B cell (primary cell): ENCODE results near the gene MC2R. TPM values are rescaled to one million over a fixed set of nuclear protein-coding genes. Genes with fewer than 3 reads are reported as not detected.

ENCODE experiments used
- ATAC-seq: fragments of 200-7000 bp; cut with Tn5 transposase; one replicate; pipeline ENCODE4 v1.10.0; 2021; ENCODE audit warnings: low read depth, mild to moderate bottlenecking, moderate number of reproducible peaks, moderate library complexity
- CTCF ChIA-PET: fragments of 350-600 bp; sonication (Branson Sonifier 250); formaldehyde crosslinking; loops from one replicate; lab custom pipeline; 2021; ENCODE audit warnings: antibody characterized with exemption, inconsistent platforms; lab: Charles Lee
- POLR2A ChIA-PET: fragments of 350-600 bp; sonication (Branson Sonifier 250); formaldehyde crosslinking; loops from one replicate; lab custom pipeline; 2021; ENCODE audit warnings: antibody characterized with exemption; lab: Charles Lee
- DNase-seq: peaks from one replicate; pipeline ENCODE4 v3.0.0; 2013
- H2AFZ ChIP-seq: 2 replicates; pipeline ENCODE4 v1.6.1; 2012; ENCODE audit warnings: mild to moderate bottlenecking, low read depth, low read length; ENCODE audit not compliant: insufficient read depth, poor library complexity, severe bottlenecking
- H3K27ac ChIP-seq, 2 donors: 1 replicate in 1 of 2; 2 replicates in 1 of 2; pipeline ENCODE4 v1.5.1; 2012 to 2013; ENCODE audit warnings: low read length in 2 of 2, mild to moderate bottlenecking in 2 of 2, moderate library complexity in 1 of 2
- H3K27me3 ChIP-seq, 4 experiments: fragments of 200-600 bp in 1 of 4; sonication (generic) in 1 of 4; replicated peaks in 1 of 4; 1 replicate in 2 of 4; 2 replicates in 2 of 4; pipeline versions ENCODE4 v1.6.1 to v1.7.0; 2013 to 2016; ENCODE audit warnings: low read length in 3 of 4, mild to moderate bottlenecking in 2 of 4, mixed read lengths in 1 of 4, moderate library complexity in 1 of 4; ENCODE audit not compliant: insufficient read depth in 4 of 4, control insufficient read depth in 3 of 4; ENCODE audit errors: control extremely low read depth in 1 of 4
- H3K36me3 ChIP-seq, 2 experiments: replicated peaks in 1 of 2; 1 replicate in 1 of 2; 2 replicates in 1 of 2; pipeline versions ENCODE4 v1.6.1 to v1.7.1; 2013; ENCODE audit warnings: low read length in 1 of 2; ENCODE audit not compliant: insufficient read depth in 2 of 2, control insufficient read depth in 1 of 2; ENCODE audit errors: control extremely low read depth in 1 of 2, extremely low read depth in 1 of 2
- H3K4me1 ChIP-seq, 2 donors: fragments of 200-600 bp in 1 of 2; sonication (generic) in 1 of 2; 1 replicate in 1 of 2; 2 replicates in 1 of 2; pipeline versions ENCODE4 v1.5.1 to v1.6.1; 2013 to 2017; ENCODE audit warnings: low read length in 2 of 2; ENCODE audit not compliant: control insufficient read depth in 2 of 2, insufficient read depth in 2 of 2
- H3K4me2 ChIP-seq: replicated peaks from 2 replicates; pipeline ENCODE3; 2012; ENCODE audit warnings: mild to moderate bottlenecking, low read depth, low read length; ENCODE audit not compliant: poor library complexity, severe bottlenecking
- H3K4me3 ChIP-seq, 5 experiments: fragments of 200-600 bp in 1 of 5; sonication (generic) in 1 of 5; 1 replicate in 3 of 5; 2 replicates in 2 of 5; pipeline versions ENCODE4 v1.5.1 to v1.7.0; 2011 to 2016; ENCODE audit warnings: low read length in 4 of 5, mild to moderate bottlenecking in 4 of 5, low read depth in 2 of 5, control low read depth in 1 of 5, moderate library complexity in 1 of 5; ENCODE audit not compliant: insufficient read depth in 1 of 5; ENCODE audit errors: control extremely low read depth in 1 of 5, extremely low read depth in 1 of 5
- H3K79me2 ChIP-seq: fragments of 200-600 bp; sonication (generic); one replicate; pipeline ENCODE4 v1.6.0; 2016; ENCODE audit warnings: low read length; ENCODE audit not compliant: control insufficient read depth, insufficient read depth
- H3K9ac ChIP-seq: fragments of 200-600 bp; sonication (generic); 2 replicates; pipeline ENCODE4 v1.6.1; 2017; ENCODE audit warnings: mild to moderate bottlenecking, low read length, moderate library complexity
- H3K9me3 ChIP-seq, 3 donors: one replicate each; pipeline versions ENCODE4 v1.6.1 to v1.7.1; 2013; ENCODE audit warnings: low read length in 2 of 3; ENCODE audit not compliant: control insufficient read depth in 2 of 3, insufficient read depth in 1 of 3; ENCODE audit errors: control extremely low read depth in 1 of 3
- H4K20me1 ChIP-seq: 2 replicates; pipeline ENCODE4 v1.6.0; 2012; ENCODE audit warnings: mild to moderate bottlenecking, low read length; ENCODE audit not compliant: insufficient read depth, control insufficient read depth, poor library complexity, severe bottlenecking
- H3K27ac Mint-ChIP-seq: one replicate; pipeline ENCODE4 v1.8.0; 2021; ENCODE audit warnings: mixed read lengths
- H3K27me3 Mint-ChIP-seq: one replicate; pipeline ENCODE4 v1.8.0; 2021; ENCODE audit warnings: mixed read lengths
- H3K4me1 Mint-ChIP-seq: one replicate; pipeline ENCODE4 v1.8.0; 2021; ENCODE audit warnings: mixed read lengths
- H3K4me3 Mint-ChIP-seq: one replicate; pipeline ENCODE4 v1.8.0; 2021; ENCODE audit warnings: mixed read lengths
- H3K9me3 Mint-ChIP-seq: one replicate; pipeline ENCODE4 v1.8.0; 2022; ENCODE audit warnings: mixed read lengths; ENCODE audit not compliant: insufficient read depth
- EZH2 ChIP-seq: IDR thresholded peaks from 2 replicates; pipeline ENCODE4 v1.6.1; 2012; ENCODE audit warnings: borderline replicate concordance, low read depth, mild to moderate bottlenecking, moderate library complexity, low read length; ENCODE audit not compliant: insufficient read depth, poor library complexity, severe bottlenecking
- WGBS: methylation state at CpG from one replicate; pipeline ENCODE4 v1.1.5; 2013; ENCODE audit warnings: missing lambda C conversion rate; ENCODE audit not compliant: insufficient coverage; 5-methylcytosine and 5-hydroxymethylcytosine counted together
- intact Hi-C: fragments of 100-400 bp; cut with micrococcal nuclease; formaldehyde crosslinking; loops from one replicate; pipeline ENCODE4 v1.10.0; 2022
- polyA plus RNA-seq: library from polyadenylated mRNA; depleted of rRNA; stranded (reverse); fragments of >200 nt; gene quantifications from 2 replicates; pipeline ENCODE4 v1.2.3, GENCODE V29; 2012
- total RNA-seq, 2 donors: library from RNA; stranded (reverse); fragments of 120-200 nt in 1 of 2; gene quantifications; 1 replicate in 1 of 2; 2 replicates in 1 of 2; pipeline versions ENCODE4 v1.2.3 to v1.2.4, GENCODE V29; 2013 to 2022
- TF ChIP-seq, protein P1 (sequence below): fragments of 200-600 bp; IDR thresholded peaks from one replicate; pipeline ENCODE4 v1.8.0; 2022; ENCODE audit warnings: antibody characterized with exemption, mild to moderate bottlenecking

Gene MC2R
- total and polyA plus RNA-seq, 2 donors (not counting 1 experiment from before 2014, with no cell fraction given) = not detected

DNA sequence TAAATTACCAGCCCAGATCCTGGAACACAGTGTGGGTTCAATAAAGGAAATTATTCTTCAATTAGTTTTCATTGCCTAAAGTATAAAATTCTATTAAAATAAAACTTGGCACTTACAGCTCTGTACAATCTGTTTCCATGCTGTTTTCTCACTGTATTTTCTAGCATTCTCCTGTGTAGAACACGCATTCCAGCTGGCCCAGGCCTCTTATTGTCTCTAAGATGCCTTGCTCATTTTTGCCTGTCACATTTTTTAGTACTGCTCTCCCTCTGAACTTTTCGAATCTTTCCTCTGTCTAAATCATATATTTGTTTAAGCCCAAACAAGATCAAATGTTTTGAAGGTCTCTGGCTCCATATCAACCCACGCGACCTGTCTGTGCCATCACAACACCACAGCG, 20.8 kb downstream of the MC2R start:
- intact Hi-C loops = no loop called here
- Histone ChIP-seq H3K4me3 (no peak overlapping the region), H3K9me3 (peaks cover 0 to 5% (median 0%) of the 10 kb centered on the region in 3 donors), H3K4me1 (peaks cover 0 to 12% of the 10 kb centered on the region in 2 donors), H2AFZ (no peak overlapping the region), H3K79me2 (no peaks in the 10 kb centered on the region), H3K27ac (no peak overlapping the region), H4K20me1 (no peaks in the 10 kb centered on the region), H3K4me2 (no peak overlapping the region), H3K27me3 (peaks cover 0 to 7% (median 0%) of the 10 kb centered on the region in 4 experiments), H3K9ac (no peak overlapping the region), H3K36me3 (no peaks in the 10 kb centered on the region)
- no peak overlapping the region for H3K4me3 Mint-ChIP-seq
- no peaks in the 10 kb centered on the region for H3K9me3 Mint-ChIP-seq
- TF ChIP-seq, protein P1, sequence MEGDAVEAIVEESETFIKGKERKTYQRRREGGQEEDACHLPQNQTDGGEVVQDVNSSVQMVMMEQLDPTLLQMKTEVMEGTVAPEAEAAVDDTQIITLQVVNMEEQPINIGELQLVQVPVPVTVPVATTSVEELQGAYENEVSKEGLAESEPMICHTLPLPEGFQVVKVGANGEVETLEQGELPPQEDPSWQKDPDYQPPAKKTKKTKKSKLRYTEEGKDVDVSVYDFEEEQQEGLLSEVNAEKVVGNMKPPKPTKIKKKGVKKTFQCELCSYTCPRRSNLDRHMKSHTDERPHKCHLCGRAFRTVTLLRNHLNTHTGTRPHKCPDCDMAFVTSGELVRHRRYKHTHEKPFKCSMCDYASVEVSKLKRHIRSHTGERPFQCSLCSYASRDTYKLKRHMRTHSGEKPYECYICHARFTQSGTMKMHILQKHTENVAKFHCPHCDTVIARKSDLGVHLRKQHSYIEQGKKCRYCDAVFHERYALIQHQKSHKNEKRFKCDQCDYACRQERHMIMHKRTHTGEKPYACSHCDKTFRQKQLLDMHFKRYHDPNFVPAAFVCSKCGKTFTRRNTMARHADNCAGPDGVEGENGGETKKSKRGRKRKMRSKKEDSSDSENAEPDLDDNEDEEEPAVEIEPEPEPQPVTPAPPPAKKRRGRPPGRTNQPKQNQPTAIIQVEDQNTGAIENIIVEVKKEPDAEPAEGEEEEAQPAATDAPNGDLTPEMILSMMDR = no peak
- no peak for TF ChIP-seq EZH2
- no peaks in the 10 kb centered on the region for H3K27me3 Mint-ChIP-seq
- H3K4me1 Mint-ChIP-seq = peaks cover 21% of the 10 kb centered on the region
- CTCF ChIA-PET = no interaction called here
- H3K27ac Mint-ChIP-seq = no peak overlapping the region
- no peak for DNase-seq
- ATAC-seq = no peak
- WGBS = 80% methylated on average over 3 of the region's 5 CpGs
- POLR2A ChIA-PET = no interaction called here

DNA sequence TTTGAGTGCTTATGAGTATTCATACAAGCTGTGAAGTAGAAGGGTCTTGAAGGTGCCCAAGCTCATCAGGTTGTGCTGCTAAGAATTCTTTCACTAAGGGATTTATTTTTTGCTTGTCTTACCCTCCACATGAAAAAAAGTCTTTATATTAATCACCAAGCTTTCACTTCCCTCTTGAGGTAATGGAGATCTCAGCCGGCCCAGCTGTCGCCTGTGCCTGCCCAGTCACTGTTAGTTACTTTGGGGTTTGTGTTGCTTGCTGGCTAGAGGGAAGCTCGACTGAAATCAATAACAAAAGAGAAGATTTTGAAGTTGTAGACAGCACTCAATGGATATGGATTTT, 21.9 kb downstream of the MC2R start:
- CTCF ChIA-PET = interaction anchor here (0.5 to 0.6 kb wide), 2 partner anchors 15 to 64 kb away, joined by 3 to 7 read pairs; no protein-coding TSS in a partner anchor
- Histone ChIP-seq H3K36me3 (no peaks in the 10 kb centered on the region), H3K4me2 (peak overlapping the region; percentile 33), H3K27me3 (peaks cover 0 to 4% (median 0%) of the 10 kb centered on the region in 4 experiments), H3K4me3 (no peak overlapping the region), H3K79me2 (no peaks in the 10 kb centered on the region), H3K9ac (peak overlapping the region; percentile 42), H3K9me3 (peaks cover 0 to 5% (median 0%) of the 10 kb centered on the region in 3 donors), H2AFZ (peak overlapping the region; percentile 23), H3K4me1 (peaks cover 0 to 12% of the 10 kb centered on the region in 2 donors), H4K20me1 (no peaks in the 10 kb centered on the region), H3K27ac (no peak overlapping the region)
- ATAC-seq (peak; percentile 79), DNase-seq (peak; percentile 36)
- intact Hi-C loops = no loop called here
- Mint-ChIP-seq H3K27ac (peak overlapping the region; percentile 78), H3K9me3 (no peaks in the 10 kb centered on the region), H3K4me3 (peak overlapping the region; percentile 81), H3K4me1 (peaks cover 21% of the 10 kb centered on the region), H3K27me3 (peaks cover 3% of the 10 kb centered on the region)
- 20% methylated on average over 1 of the region's 3 CpGs for WGBS
- POLR2A ChIA-PET = no interaction called here
- TF ChIP-seq, protein P1 = no peak
- no peak for TF ChIP-seq EZH2
